Neural progenitor cell (in vitro differentiated cells): ENCODE results near the gene RBFOX2.

Experiments
- EZH2 ChIP-seq: fragments of 200-600 bp; sonication (generic); IDR thresholded peaks from 2 replicates; pipeline ENCODE4 v1.6.1; 2017; ENCODE audit warnings: antibody characterized with exemption, mild to moderate bottlenecking, moderate library complexity
- TF ChIP-seq, protein P1 (sequence below): fragments of 200-600 bp; sonication (generic); IDR thresholded peaks from 2 replicates; pipeline ENCODE4 v1.5.1; 2017; ENCODE audit warnings: antibody characterized with exemption, mild to moderate bottlenecking

DNA sequence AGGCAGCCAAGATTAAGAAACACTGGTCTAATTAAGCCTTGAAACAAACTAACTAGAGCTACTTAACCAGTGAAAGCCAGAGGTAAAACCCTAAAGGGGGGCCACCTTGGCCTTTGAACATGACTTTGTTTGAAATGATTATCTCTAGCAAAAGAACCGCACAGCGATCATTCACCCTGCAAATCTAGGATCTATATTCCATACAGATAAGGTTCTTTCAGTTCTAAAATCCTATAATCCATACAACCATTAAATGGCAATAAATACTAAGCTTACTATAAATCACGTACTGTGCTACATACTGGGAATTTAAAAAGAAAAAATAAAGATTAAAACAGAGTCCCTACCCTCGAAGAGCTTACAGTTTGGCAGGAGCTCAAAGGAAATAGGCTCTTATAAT is 40.6 kb downstream of the RBFOX2 start:
- TF ChIP-seq, protein P1, sequence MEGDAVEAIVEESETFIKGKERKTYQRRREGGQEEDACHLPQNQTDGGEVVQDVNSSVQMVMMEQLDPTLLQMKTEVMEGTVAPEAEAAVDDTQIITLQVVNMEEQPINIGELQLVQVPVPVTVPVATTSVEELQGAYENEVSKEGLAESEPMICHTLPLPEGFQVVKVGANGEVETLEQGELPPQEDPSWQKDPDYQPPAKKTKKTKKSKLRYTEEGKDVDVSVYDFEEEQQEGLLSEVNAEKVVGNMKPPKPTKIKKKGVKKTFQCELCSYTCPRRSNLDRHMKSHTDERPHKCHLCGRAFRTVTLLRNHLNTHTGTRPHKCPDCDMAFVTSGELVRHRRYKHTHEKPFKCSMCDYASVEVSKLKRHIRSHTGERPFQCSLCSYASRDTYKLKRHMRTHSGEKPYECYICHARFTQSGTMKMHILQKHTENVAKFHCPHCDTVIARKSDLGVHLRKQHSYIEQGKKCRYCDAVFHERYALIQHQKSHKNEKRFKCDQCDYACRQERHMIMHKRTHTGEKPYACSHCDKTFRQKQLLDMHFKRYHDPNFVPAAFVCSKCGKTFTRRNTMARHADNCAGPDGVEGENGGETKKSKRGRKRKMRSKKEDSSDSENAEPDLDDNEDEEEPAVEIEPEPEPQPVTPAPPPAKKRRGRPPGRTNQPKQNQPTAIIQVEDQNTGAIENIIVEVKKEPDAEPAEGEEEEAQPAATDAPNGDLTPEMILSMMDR: no peak
- TF ChIP-seq EZH2: no peak
